Measurements from ENCODE around the gene KCNQ1. TPM values are rescaled to one million over a fixed set of nuclear protein-coding genes. Genes with fewer than 3 reads are reported as not detected.
A peak's percentile ranks its signal among the peaks of the same experiment; 100 is the strongest.

KCNQ1 gene
- total and polyA plus RNA-seq, 2 of the 13 experiments (the other 11 are each of a cell fraction or from before 2014, with no cell fraction given), result 0.02 to 0.08 TPM

GRCh38 chr11:2731130-2732125 lies 286.6 kb downstream of the KCNQ1 start (continued):
- peak; percentile 62; the same call in 1 of the 2 replicates for TF ChIP-seq TEF (CRISPR knock-in tag; IDR thresholded peaks at IDR 0.05)
- no peak for TF ChIP-seq NONO (IDR thresholded peaks at IDR 0.05)
- TF ChIP-seq NONO (CRISPR knock-in tag; conservative IDR thresholded peaks at IDR 0.05), result no peak; the same call in 1 of the 2 replicates
- 0 out of 2 replicates have a peak, but pooled peaks have one; percentile 40 for TF ChIP-seq MEIS1 (CRISPR knock-in tag; IDR thresholded peaks at IDR 0.05; ENCODE audit: borderline replicate concordance)
- peak; percentile 12; the same call in 1 of the 2 replicates for TF ChIP-seq DMAP1 (CRISPR knock-in tag; IDR thresholded peaks at IDR 0.05)
- TF ChIP-seq ZHX2 (IDR thresholded peaks at IDR 0.05; ENCODE audit: low read depth), result no peak
- TF ChIP-seq ZHX2 (CRISPR knock-in tag; IDR thresholded peaks at IDR 0.05; ENCODE audit: borderline replicate concordance), result peak; percentile 90; the same call in 1 of the 2 replicates
- TF ChIP-seq ZKSCAN8 (CRISPR knock-in tag; IDR thresholded peaks at IDR 0.05; ENCODE audit: borderline replicate concordance), result no peak
- no peak for TF ChIP-seq PBX3 (CRISPR knock-in tag; IDR thresholded peaks at IDR 0.05; ENCODE audit: borderline replicate concordance)
- 0 out of 2 replicates have a peak, but pooled peaks have one; percentile 7 for TF ChIP-seq THAP11 (CRISPR knock-in tag; IDR thresholded peaks at IDR 0.05)
- 0 out of 2 replicates have a peak, but pooled peaks have one; percentile 2 for TF ChIP-seq RARA (CRISPR knock-in tag; IDR thresholded peaks at IDR 0.05)
- no peak for TF ChIP-seq SIN3A (IDR thresholded peaks at IDR 0.05; ENCODE audit: borderline replicate concordance, low read depth, low read length)
- TF ChIP-seq ZNF740 (CRISPR knock-in tag; IDR thresholded peaks at IDR 0.05), result peak; percentile 62; the same call in 1 of the 2 replicates
- no peak for TF ChIP-seq ZZZ3 (CRISPR knock-in tag; IDR thresholded peaks at IDR 0.05; ENCODE audit: borderline replicate concordance)
- no peak for TF ChIP-seq CHCHD3 (CRISPR knock-in tag; IDR thresholded peaks at IDR 0.05)
- TF ChIP-seq ZBTB44 (CRISPR knock-in tag; IDR thresholded peaks at IDR 0.05), result no peak

Data from HepG2 (cell line).